ENCODE measurements around the gene ZNF77. TPM values are rescaled to one million over a fixed set of nuclear protein-coding genes. Genes with fewer than 3 reads are reported as not detected.

The ZNF77 gene
- total RNA-seq, 3 donors from 2014 or later: 2.2 to 5.1 (median 4.9) TPM

GRCh38 chr19:2963122-2963521 lies 18.4 kb upstream of the ZNF77 start:
- Histone ChIP-seq H3K4me1 (no peaks in the 10 kb centered on the region), H3K27ac (no peak overlapping the region), H3K27me3 (no peaks in the 10 kb centered on the region), H3K36me3 (no peaks in the 10 kb centered on the region), H3K9me3 (no peaks in the 10 kb centered on the region), H3K4me3 (no peak overlapping the region)
- no peak for TF ChIP-seq CTCF (IDR thresholded peaks at IDR 0.05)
- no peak for TF ChIP-seq POLR2AphosphoS5 (IDR thresholded peaks at IDR 0.05)
- no peak for TF ChIP-seq POLR2A (IDR thresholded peaks at IDR 0.05)
- intact Hi-C loops (cut with DNase I; ENCODE audit: low total_unique reads): loop anchor here (2.0 kb wide), 1 partner anchor 140 kb away; no protein-coding TSS in a partner anchor
- DNase-seq (ENCODE audit: low spot score in 2 of 2): no peak

DNA sequence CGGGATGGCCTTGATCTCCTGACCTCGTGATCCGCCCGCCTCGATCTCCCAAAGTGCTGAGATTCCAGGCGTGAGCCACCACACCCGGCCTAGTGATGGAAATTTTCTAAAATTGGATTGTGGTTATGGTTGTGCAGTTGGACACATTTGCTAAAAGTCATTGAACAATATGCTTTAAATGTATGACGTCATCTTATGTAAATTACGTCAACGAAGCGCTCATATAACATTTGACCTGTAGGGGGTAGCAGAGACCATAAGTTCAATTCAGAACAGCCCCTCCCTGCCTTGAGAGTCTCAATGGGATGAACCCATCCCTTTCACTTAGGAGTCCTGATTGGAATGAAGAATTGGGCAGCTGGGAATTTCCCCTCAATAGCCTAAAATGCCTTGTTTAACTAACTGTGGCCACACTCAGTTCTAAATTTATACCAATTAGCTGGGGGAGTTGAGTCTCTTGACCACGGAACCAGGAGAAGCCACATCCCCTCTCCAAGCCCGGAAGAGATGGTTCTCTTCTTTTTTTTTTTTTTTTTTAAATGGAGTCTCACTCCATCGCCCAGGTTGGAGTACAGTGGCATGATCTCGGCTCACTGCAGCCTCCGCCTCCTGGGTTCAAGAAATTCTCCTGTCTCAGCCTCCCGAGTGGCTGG lies 17.4 kb upstream of the ZNF77 start:
- Histone ChIP-seq H3K4me3 (peak overlapping the region in 1 of 3 donors; percentile 9), H3K27ac (peak overlapping the region in 1 of 2 donors; percentile 12), H3K4me1 (no peaks in the 10 kb centered on the region), H3K9me3 (no peaks in the 10 kb centered on the region), H3K27me3 (no peaks in the 10 kb centered on the region), H3K36me3 (no peaks in the 10 kb centered on the region)
- intact Hi-C loops (cut with DNase I; ENCODE audit: low total_unique reads): loop anchor here (2.0 kb wide), 1 partner anchor 141 kb away; no protein-coding TSS in a partner anchor
- DNase-seq (ENCODE audit: low spot score in 2 of 2): no peak
- peak in 1 of 3 donors; percentile 34 for TF ChIP-seq POLR2AphosphoS5 (IDR thresholded peaks at IDR 0.05)
- peak; percentile 95 to 98 (median 95) for TF ChIP-seq CTCF (IDR thresholded peaks at IDR 0.05)
- TF ChIP-seq POLR2A (IDR thresholded peaks at IDR 0.05): no peak

- H3K27me3 ChIP-seq: no peaks in the 10 kb centered on the region
- H3K9me3 ChIP-seq: no peaks in the 10 kb centered on the region
- H3K36me3 ChIP-seq: no peaks in the 10 kb centered on the region
- H3K4me3 ChIP-seq: no peak overlapping the region
- H3K27ac ChIP-seq: no peak overlapping the region
- no peaks in the 10 kb centered on the region for H3K4me1 ChIP-seq
- DNase-seq (ENCODE audit: low spot score in 2 of 2): no peak
- TF ChIP-seq POLR2AphosphoS5 (IDR thresholded peaks at IDR 0.05) (no peak), CTCF (IDR thresholded peaks at IDR 0.05) (no peak), POLR2A (IDR thresholded peaks at IDR 0.05) (no peak)
- intact Hi-C loops (cut with DNase I; ENCODE audit: low total_unique reads): no loop called here
Observed at GRCh38 chr19:2960120-2960519, 15.3 kb upstream of the ZNF77 start.

DNA sequence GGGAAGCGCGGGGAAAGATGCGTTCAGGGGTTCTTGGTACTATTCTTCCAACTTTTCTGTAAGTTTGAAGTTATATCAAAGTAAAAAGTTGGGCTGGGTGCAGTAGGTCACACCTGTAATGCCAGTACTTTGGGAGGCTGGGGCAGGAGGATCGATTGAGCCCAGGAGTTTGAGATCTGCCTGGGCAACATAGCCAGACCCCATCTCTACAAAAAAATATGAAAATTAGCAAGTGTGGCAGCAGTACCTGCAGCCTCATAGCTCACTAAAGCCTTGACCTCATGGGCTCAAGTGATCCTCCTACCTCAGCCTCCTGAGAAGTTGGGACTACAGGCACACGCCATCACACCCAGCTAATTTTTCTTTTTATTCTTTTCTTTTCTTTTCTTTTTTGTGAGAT lies 12.4 kb upstream of the ZNF77 start:
- Histone ChIP-seq H3K27me3 (no peaks in the 10 kb centered on the region), H3K4me1 (peaks cover 0 to 4% of the 10 kb centered on the region in 2 donors), H3K27ac (no peak overlapping the region), H3K36me3 (no peaks in the 10 kb centered on the region), H3K4me3 (no peak overlapping the region), H3K9me3 (no peaks in the 10 kb centered on the region)
- no peak for TF ChIP-seq POLR2A (IDR thresholded peaks at IDR 0.05)
- no peak for TF ChIP-seq CTCF (IDR thresholded peaks at IDR 0.05)
- no peak for TF ChIP-seq POLR2AphosphoS5 (IDR thresholded peaks at IDR 0.05)
- DNase-seq (ENCODE audit: low spot score in 2 of 2): no peak
- intact Hi-C loops (cut with DNase I; ENCODE audit: low total_unique reads): no loop called here

- intact Hi-C loops (cut with DNase I; ENCODE audit: low total_unique reads): no loop called here
- Histone ChIP-seq H3K27ac (peak overlapping the region; percentile 91 to 92), H3K9me3 (no peaks in the 10 kb centered on the region), H3K4me3 (peak overlapping the region in 2 of 3 donors; percentile 47 to 59), H3K4me1 (peaks cover 4 to 8% of the 10 kb centered on the region in 2 donors), H3K36me3 (no peaks in the 10 kb centered on the region), H3K27me3 (no peaks in the 10 kb centered on the region)
- TF ChIP-seq POLR2A (IDR thresholded peaks at IDR 0.05) (no peak), CTCF (IDR thresholded peaks at IDR 0.05) (peak; percentile 23 to 36 (median 32)), POLR2AphosphoS5 (IDR thresholded peaks at IDR 0.05) (peak; percentile 22 to 70 (median 32))
- peak; percentile 74 to 83 for DNase-seq (ENCODE audit: low spot score in 2 of 2)
Observed at GRCh38 chr19:2952953-2953481, 8.2 kb upstream of the ZNF77 start.
